SIG-M5 treated with dmso at 0.1 percent for 504 hours (cell line): ENCODE results near the gene ADAMTS18.

Experiments
- DNase-seq: peaks from one replicate; lab custom pipeline; 2025; ENCODE audit not compliant: unreplicated experiment; lab: John Stamatoyannopoulos, UW

Gene ADAMTS18

GRCh38 chr16:77233799-77234519 lies 200.9 kb downstream of the ADAMTS18 start:
- no peak for DNase-seq
